ENCODE data around the gene RBM8A.

The RBM8A gene

GRCh38 chr1:145892486-145893087 lies 34.7 kb downstream of the RBM8A start:
- no peak for DNase-seq (ENCODE audit: low spot score)
- in situ Hi-C loops (cut with MboI; ENCODE audit: low pct_unique_long_range_greater_than_20kb, low sequenced_read_pairs, unreplicated experiment), result loop anchor here (25.0 kb wide), 1 partner anchor 120 kb away; the partner anchor contains the start of gene HJV
- TF ChIP-seq CTCF (IDR thresholded peaks at IDR 0.05; ENCODE audit: extremely low read depth, insufficient read depth, missing control alignments), result no peak

- DNase-seq (ENCODE audit: low spot score), result peak; percentile 77
- in situ Hi-C loops (cut with MboI; ENCODE audit: low pct_unique_long_range_greater_than_20kb, low sequenced_read_pairs, unreplicated experiment), result loop anchor here (25.0 kb wide), 1 partner anchor 120 kb away; the partner anchor contains the start of gene HJV
- peak; percentile 78 for TF ChIP-seq CTCF (IDR thresholded peaks at IDR 0.05; ENCODE audit: extremely low read depth, insufficient read depth, missing control alignments)
These were observed 35.4 kb downstream of the RBM8A start for GRCh38 chr1:145891587-145892485.

- no peak for TF ChIP-seq CTCF (IDR thresholded peaks at IDR 0.05; ENCODE audit: extremely low read depth, insufficient read depth, missing control alignments)
- no peak for DNase-seq (ENCODE audit: low spot score)
- in situ Hi-C loops (cut with MboI; ENCODE audit: low pct_unique_long_range_greater_than_20kb, low sequenced_read_pairs, unreplicated experiment), result loop anchor here (25.0 kb wide), 1 partner anchor 121 kb away; the partner anchor contains the start of gene HJV
These were observed 36.1 kb downstream of the RBM8A start for GRCh38 chr1:145891143-145891542.

- in situ Hi-C loops (cut with MboI; ENCODE audit: low pct_unique_long_range_greater_than_20kb, low sequenced_read_pairs, unreplicated experiment), result loop anchor here (25.0 kb wide), 1 partner anchor 123 kb away; the partner anchor contains the start of gene HJV
- no peak for DNase-seq (ENCODE audit: low spot score)
- TF ChIP-seq CTCF (IDR thresholded peaks at IDR 0.05; ENCODE audit: extremely low read depth, insufficient read depth, missing control alignments), result no peak
These were observed 37.6 kb downstream of the RBM8A start for GRCh38 chr1:145889722-145890121.

- no peak for TF ChIP-seq CTCF (IDR thresholded peaks at IDR 0.05; ENCODE audit: extremely low read depth, insufficient read depth, missing control alignments)
- in situ Hi-C loops (cut with MboI; ENCODE audit: low pct_unique_long_range_greater_than_20kb, low sequenced_read_pairs, unreplicated experiment), result loop anchor here (25.0 kb wide), 1 partner anchor 125 kb away; the partner anchor contains the start of gene HJV
- DNase-seq (ENCODE audit: low spot score), result no peak
These were observed 39.7 kb downstream of the RBM8A start for GRCh38 chr1:145887631-145888030.

- TF ChIP-seq CTCF (IDR thresholded peaks at IDR 0.05; ENCODE audit: extremely low read depth, insufficient read depth, missing control alignments), result no peak
- in situ Hi-C loops (cut with MboI; ENCODE audit: low pct_unique_long_range_greater_than_20kb, low sequenced_read_pairs, unreplicated experiment), result loop anchor here (25.0 kb wide), 1 partner anchor 125 kb away; the partner anchor contains the start of gene HJV
- no peak for DNase-seq (ENCODE audit: low spot score)
These were observed 40.5 kb downstream of the RBM8A start for GRCh38 chr1:145886816-145887215.
